ENCODE measurements around the gene PMS1.

- no peak for TF ChIP-seq CTCF (IDR thresholded peaks at IDR 0.05; ENCODE audit: poor library complexity, severe bottlenecking)
- TF ChIP-seq POLR2AphosphoS5 (IDR thresholded peaks at IDR 0.05): no peak
- TF ChIP-seq SMC3 (conservative IDR thresholded peaks at IDR 0.05; ENCODE audit: poor library complexity): no peak
- no peak for TF ChIP-seq MXI1 (conservative IDR thresholded peaks at IDR 0.05; ENCODE audit: poor library complexity, severe bottlenecking)
Measured at GRCh38 chr2:189802396-189802912, 18.2 kb downstream of the PMS1 start.
